ENCODE measurements around the gene C10orf90.

C10orf90 gene

DNA sequence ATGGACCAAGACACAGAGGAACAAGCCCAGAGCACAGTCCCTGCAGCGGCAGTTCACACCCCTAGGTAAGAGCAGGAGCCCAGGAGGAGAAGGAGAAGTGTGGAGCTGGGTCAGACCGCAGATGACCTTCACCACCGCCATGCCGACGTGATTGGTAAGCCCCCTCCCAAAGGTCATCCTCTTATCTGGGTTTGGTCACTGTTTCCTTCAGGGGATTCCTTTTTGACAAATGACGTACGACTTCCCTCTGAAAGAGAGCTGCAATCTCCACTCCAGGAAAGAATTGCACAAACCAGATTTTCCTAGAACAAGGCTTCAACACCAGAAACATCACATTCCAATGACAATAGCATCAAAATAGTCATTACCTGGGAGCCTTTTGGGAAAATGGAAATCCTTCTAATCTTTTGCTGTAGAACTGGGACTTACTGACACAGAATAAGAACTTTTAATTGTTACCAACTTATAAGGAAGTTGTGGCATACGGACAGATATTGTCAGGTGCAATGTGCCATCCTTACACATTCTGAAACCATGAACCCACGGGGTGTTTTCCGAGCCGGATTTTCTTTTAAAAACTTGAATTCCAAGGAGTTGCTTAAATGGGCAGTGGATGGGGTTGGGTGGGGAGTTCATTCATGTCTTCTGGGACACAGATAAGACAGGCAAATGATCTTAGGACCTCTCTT, 261.4 kb downstream of the C10orf90 start:
- Histone ChIP-seq H3K36me3 (ENCODE audit: control insufficient read depth, insufficient read depth, low read length) (no peaks in the 10 kb centered on the region), H3K27ac (ENCODE audit: insufficient read depth, low read length, poor library complexity, severe bottlenecking) (no peak overlapping the region), H3K27me3 (replicated peaks; ENCODE audit: control insufficient read depth, insufficient read depth, low read length, poor library complexity, severe bottlenecking) (no peaks in the 10 kb centered on the region), H3K9me3 (ENCODE audit: control insufficient read depth, low read length) (no peaks in the 10 kb centered on the region), H3K4me3 (ENCODE audit: insufficient read depth, low read depth, low read length, poor library complexity, severe bottlenecking) (no peak overlapping the region), H3K4me1 (ENCODE audit: control insufficient read depth, insufficient read depth, low read length, poor library complexity, severe bottlenecking) (no peaks in the 10 kb centered on the region)
- DNase-seq: no peak

DNA sequence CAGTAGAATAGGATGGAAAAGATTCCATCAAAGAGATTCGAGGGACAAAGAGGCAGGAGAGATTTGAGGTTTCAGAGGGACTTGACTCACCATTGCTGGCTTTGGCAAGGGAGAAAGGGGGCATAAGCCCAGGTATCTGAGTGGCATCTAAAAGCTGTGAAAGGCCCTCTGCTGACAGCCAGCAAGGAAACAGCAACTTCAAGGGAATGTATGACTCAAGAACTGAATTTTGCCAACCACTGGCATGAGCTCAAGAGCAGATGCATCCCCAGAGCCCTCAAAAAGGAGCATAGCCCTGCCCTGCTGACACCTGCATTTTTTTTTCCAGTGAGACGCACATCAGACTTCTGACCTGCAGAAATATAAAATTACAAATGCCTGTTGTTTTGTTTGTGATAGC, 262.7 kb downstream of the C10orf90 start:
- H3K36me3 ChIP-seq (ENCODE audit: control insufficient read depth, insufficient read depth, low read length): no peaks in the 10 kb centered on the region
- no peak overlapping the region for H3K4me3 ChIP-seq (ENCODE audit: insufficient read depth, low read depth, low read length, poor library complexity, severe bottlenecking)
- H3K9me3 ChIP-seq (ENCODE audit: control insufficient read depth, low read length): no peaks in the 10 kb centered on the region
- H3K27ac ChIP-seq (ENCODE audit: insufficient read depth, low read length, poor library complexity, severe bottlenecking): no peak overlapping the region
- no peaks in the 10 kb centered on the region for H3K27me3 ChIP-seq (replicated peaks; ENCODE audit: control insufficient read depth, insufficient read depth, low read length, poor library complexity, severe bottlenecking)
- no peak for DNase-seq
- H3K4me1 ChIP-seq (ENCODE audit: control insufficient read depth, insufficient read depth, low read length, poor library complexity, severe bottlenecking): no peaks in the 10 kb centered on the region

DNA sequence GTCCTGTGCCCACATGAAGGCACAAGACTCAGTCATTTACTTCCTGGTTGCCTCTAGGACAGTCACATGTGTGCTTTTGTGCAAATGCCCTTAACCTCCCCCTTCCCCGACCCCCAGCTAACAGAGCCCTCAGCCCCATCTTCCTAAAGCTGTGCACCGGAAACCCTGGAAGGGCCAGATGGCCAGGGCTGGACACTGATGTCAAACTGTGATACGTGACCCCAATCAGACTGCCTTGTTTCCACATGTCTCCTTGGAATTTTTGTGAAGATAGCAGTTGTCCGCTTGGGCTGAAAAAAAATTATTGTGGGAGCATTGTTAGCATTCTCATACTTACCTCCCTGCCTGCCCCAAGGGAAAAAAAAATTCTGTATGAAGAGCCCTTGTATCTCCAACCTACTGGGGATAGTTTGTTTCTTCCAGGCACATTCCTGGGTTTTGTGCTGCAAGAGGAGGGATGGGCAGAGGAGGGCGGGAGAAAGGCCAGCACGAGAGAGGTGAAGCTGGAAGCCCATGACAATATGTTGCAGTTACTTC, 265.2 kb downstream of the C10orf90 start:
- Histone ChIP-seq H3K36me3 (ENCODE audit: control insufficient read depth, insufficient read depth, low read length) (no peaks in the 10 kb centered on the region), H3K27me3 (replicated peaks; ENCODE audit: control insufficient read depth, insufficient read depth, low read length, poor library complexity, severe bottlenecking) (no peaks in the 10 kb centered on the region), H3K4me1 (ENCODE audit: control insufficient read depth, insufficient read depth, low read length, poor library complexity, severe bottlenecking) (no peaks in the 10 kb centered on the region), H3K27ac (ENCODE audit: insufficient read depth, low read length, poor library complexity, severe bottlenecking) (no peak overlapping the region), H3K4me3 (ENCODE audit: insufficient read depth, low read depth, low read length, poor library complexity, severe bottlenecking) (no peak overlapping the region), H3K9me3 (ENCODE audit: control insufficient read depth, low read length) (no peaks in the 10 kb centered on the region)
- DNase-seq: no peak

DNA sequence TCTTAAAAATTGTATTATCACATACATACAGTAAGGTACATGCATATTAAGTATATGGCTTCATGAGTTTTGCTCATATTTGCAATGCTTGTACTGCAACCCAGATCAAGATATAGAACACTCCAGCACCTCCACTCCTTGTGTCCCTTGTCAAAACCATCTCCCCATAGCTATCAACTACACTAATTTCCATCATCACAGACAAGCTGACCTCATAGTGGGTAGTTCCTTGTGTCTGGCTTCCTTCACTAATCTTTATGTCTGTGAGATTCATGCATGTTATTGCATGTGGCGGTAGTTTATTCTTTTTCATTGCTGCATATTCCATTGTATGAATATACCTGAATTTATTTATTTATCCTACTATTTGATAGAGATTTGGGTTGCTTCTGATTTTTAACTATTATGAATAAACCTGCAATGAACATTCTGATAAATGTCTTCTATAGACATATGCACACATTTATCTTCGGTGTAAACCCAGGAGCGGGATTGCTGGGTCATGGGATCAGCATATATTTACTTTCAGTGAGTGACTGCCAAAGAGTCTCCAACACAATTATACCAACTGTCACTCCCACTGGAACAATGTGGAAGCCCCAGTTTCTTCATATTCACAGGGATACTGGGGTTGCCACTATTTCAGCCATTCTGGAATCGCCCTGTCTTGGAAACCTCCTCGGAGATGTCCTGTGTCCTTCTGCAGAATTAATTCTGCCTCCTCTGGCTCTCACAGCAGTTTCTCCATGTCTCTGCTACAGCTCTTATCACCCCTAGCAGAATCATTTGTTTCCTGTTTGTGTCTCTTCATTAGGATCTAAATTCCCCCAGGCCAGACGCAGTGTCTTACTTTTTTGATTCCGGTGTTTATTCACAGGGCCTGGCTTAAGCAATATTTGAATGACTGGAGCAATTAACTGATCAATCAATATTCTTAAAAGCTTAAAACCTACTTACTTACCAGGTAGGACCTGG, 267.5 kb downstream of the C10orf90 start:
- H3K9me3 ChIP-seq (ENCODE audit: control insufficient read depth, low read length): no peaks in the 10 kb centered on the region
- H3K27ac ChIP-seq (ENCODE audit: insufficient read depth, low read length, poor library complexity, severe bottlenecking): no peak overlapping the region
- H3K36me3 ChIP-seq (ENCODE audit: control insufficient read depth, insufficient read depth, low read length): no peaks in the 10 kb centered on the region
- no peak for DNase-seq
- no peak overlapping the region for H3K4me3 ChIP-seq (ENCODE audit: insufficient read depth, low read depth, low read length, poor library complexity, severe bottlenecking)
- H3K4me1 ChIP-seq (ENCODE audit: control insufficient read depth, insufficient read depth, low read length, poor library complexity, severe bottlenecking): no peaks in the 10 kb centered on the region
- no peaks in the 10 kb centered on the region for H3K27me3 ChIP-seq (replicated peaks; ENCODE audit: control insufficient read depth, insufficient read depth, low read length, poor library complexity, severe bottlenecking)

DNA sequence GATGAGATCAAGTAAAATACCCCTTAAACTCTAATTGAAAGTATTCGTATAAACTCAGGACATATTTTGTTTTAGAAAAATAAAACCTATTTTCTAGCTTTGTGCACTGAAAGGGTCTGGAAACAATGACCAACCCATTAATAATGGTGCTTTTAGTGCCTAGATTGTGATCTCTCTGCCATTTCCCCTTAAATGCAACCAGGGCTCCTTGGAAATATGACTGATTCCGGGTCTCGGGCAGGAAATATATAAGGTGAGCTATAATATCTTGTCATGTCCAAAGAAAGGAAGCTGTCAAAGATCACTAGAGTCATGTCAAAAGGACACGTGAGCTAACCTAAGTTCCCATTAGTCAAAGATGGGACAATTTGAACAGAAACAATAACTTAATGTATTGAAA, 269.9 kb downstream of the C10orf90 start:
- DNase-seq: no peak
- H3K4me3 ChIP-seq (ENCODE audit: insufficient read depth, low read depth, low read length, poor library complexity, severe bottlenecking): no peak overlapping the region
- H3K4me1 ChIP-seq (ENCODE audit: control insufficient read depth, insufficient read depth, low read length, poor library complexity, severe bottlenecking): no peaks in the 10 kb centered on the region
- no peaks in the 10 kb centered on the region for H3K36me3 ChIP-seq (ENCODE audit: control insufficient read depth, insufficient read depth, low read length)
- no peak overlapping the region for H3K27ac ChIP-seq (ENCODE audit: insufficient read depth, low read length, poor library complexity, severe bottlenecking)
- H3K27me3 ChIP-seq (replicated peaks; ENCODE audit: control insufficient read depth, insufficient read depth, low read length, poor library complexity, severe bottlenecking): no peaks in the 10 kb centered on the region
- H3K9me3 ChIP-seq (ENCODE audit: control insufficient read depth, low read length): no peaks in the 10 kb centered on the region

DNA sequence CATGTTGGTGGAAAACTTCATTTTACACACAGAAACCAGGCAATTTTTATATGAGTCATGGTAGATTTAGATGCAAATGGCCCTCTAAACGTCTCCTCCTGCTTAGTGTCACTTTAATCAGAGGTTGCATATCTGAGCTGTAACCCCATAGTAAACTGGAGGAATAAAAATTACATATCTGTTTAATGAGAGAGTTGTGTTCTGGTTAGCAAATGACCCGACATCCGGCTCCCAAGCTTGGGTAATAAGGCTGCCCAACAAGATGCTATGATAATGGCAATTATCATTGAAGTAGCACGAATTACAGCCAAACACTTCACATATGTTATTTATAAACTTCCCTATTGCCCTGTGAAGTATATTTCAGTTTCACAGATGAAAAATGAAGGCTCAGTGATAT, 271.6 kb downstream of the C10orf90 start:
- no peak for DNase-seq

DNA sequence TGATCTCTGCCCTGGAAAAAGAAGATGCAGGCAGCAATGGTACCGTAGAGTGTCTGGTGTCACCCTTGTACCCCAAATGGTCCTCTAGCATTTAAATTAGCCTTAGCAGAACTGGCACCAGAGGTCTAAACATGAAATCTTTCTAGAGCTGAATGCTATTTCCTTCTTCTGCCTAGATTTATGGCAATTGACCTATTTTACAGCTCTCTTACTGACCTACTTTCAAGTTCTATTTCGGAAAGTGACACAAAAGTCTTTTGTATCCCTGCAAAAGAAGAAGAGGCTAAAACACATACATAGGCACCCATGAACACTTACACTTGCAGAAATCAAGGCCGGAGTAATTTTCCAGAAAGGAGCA, 272.1 kb downstream of the C10orf90 start:
- H3K27ac ChIP-seq (ENCODE audit: insufficient read depth, low read length, poor library complexity, severe bottlenecking): no peak overlapping the region

More for the DNA sequence above, 271.6 kb downstream of the C10orf90 start:
- H3K4me3 ChIP-seq (ENCODE audit: insufficient read depth, low read depth, low read length, poor library complexity, severe bottlenecking): no peak overlapping the region
- H3K36me3 ChIP-seq (ENCODE audit: control insufficient read depth, insufficient read depth, low read length): no peaks in the 10 kb centered on the region
- no peaks in the 10 kb centered on the region for H3K4me1 ChIP-seq (ENCODE audit: control insufficient read depth, insufficient read depth, low read length, poor library complexity, severe bottlenecking)
- no peak overlapping the region for H3K27ac ChIP-seq (ENCODE audit: insufficient read depth, low read length, poor library complexity, severe bottlenecking)
- H3K9me3 ChIP-seq (ENCODE audit: control insufficient read depth, low read length): no peaks in the 10 kb centered on the region
- no peaks in the 10 kb centered on the region for H3K27me3 ChIP-seq (replicated peaks; ENCODE audit: control insufficient read depth, insufficient read depth, low read length, poor library complexity, severe bottlenecking)

DNA sequence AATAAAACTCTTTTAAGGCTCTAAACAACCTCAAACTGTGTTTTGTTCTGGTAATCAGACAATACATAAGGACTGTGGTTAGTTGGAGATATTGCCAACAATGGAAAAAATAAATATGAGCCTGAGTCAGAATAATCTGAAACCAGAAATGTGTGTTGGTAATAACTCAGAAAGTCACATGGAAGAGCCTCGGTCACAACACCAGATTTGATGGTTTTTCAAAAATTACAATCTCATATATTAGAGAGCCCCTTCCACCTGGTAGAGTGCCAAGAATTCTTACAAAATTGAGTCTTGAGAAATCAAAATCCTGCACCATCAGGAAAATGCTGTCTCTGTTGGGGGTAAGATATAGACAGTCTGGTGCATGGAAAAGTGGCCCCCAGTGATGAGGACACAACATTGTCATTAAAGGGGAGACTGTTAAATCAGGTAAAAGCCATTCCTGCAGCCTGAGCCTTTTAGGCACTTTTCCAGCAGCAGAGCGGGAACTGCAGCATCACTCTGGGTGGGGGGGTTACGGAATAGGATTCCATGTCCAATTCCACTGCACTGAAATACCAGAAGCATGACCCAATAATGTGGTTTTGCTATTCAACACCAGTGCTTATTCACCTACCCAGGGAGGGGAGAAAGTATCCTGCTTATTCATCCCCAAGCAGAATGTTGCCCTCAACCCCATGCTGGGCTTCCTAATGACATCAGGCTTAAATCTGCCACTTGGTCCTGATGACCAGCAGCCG, 272.7 kb downstream of the C10orf90 start:
- no peak for DNase-seq
- no peaks in the 10 kb centered on the region for H3K27me3 ChIP-seq (replicated peaks; ENCODE audit: control insufficient read depth, insufficient read depth, low read length, poor library complexity, severe bottlenecking)
- H3K4me3 ChIP-seq (ENCODE audit: insufficient read depth, low read depth, low read length, poor library complexity, severe bottlenecking): no peak overlapping the region
- no peak overlapping the region for H3K27ac ChIP-seq (ENCODE audit: insufficient read depth, low read length, poor library complexity, severe bottlenecking)
- no peaks in the 10 kb centered on the region for H3K36me3 ChIP-seq (ENCODE audit: control insufficient read depth, insufficient read depth, low read length)
- no peaks in the 10 kb centered on the region for H3K4me1 ChIP-seq (ENCODE audit: control insufficient read depth, insufficient read depth, low read length, poor library complexity, severe bottlenecking)
- H3K9me3 ChIP-seq (ENCODE audit: control insufficient read depth, low read length): no peaks in the 10 kb centered on the region

More for the DNA sequence above, 272.1 kb downstream of the C10orf90 start:
- no peaks in the 10 kb centered on the region for H3K36me3 ChIP-seq (ENCODE audit: control insufficient read depth, insufficient read depth, low read length)
- no peaks in the 10 kb centered on the region for H3K9me3 ChIP-seq (ENCODE audit: control insufficient read depth, low read length)
- H3K4me1 ChIP-seq (ENCODE audit: control insufficient read depth, insufficient read depth, low read length, poor library complexity, severe bottlenecking): no peaks in the 10 kb centered on the region
- no peak overlapping the region for H3K4me3 ChIP-seq (ENCODE audit: insufficient read depth, low read depth, low read length, poor library complexity, severe bottlenecking)
- DNase-seq: no peak
- H3K27me3 ChIP-seq (replicated peaks; ENCODE audit: control insufficient read depth, insufficient read depth, low read length, poor library complexity, severe bottlenecking): no peaks in the 10 kb centered on the region

DNA sequence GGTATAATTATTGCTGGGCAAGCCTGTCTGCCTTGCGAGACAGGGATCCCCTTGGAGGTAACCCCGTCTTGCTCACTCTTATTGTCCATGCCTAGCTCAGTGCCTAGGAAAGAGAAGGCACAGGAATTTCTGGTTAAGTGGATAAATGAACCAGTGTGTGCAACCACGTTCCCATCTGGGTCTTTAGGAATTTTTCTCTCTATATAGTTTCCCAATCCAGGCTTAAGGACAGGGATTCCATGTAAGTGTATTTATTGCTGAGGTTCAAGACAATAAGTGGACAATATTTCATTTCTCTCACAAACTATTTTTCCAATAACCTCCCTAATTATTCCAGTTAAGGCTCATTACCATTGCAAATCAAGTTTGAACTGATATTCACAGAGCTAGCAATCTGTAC, 273.3 kb downstream of the C10orf90 start:
- H3K4me1 ChIP-seq (ENCODE audit: control insufficient read depth, insufficient read depth, low read length, poor library complexity, severe bottlenecking): no peaks in the 10 kb centered on the region
- H3K27ac ChIP-seq (ENCODE audit: insufficient read depth, low read length, poor library complexity, severe bottlenecking): no peak overlapping the region
- H3K9me3 ChIP-seq (ENCODE audit: control insufficient read depth, low read length): no peaks in the 10 kb centered on the region
- DNase-seq: no peak
- no peaks in the 10 kb centered on the region for H3K27me3 ChIP-seq (replicated peaks; ENCODE audit: control insufficient read depth, insufficient read depth, low read length, poor library complexity, severe bottlenecking)
- no peaks in the 10 kb centered on the region for H3K36me3 ChIP-seq (ENCODE audit: control insufficient read depth, insufficient read depth, low read length)
- H3K4me3 ChIP-seq (ENCODE audit: insufficient read depth, low read depth, low read length, poor library complexity, severe bottlenecking): no peak overlapping the region

Data from effector memory CD4-positive, alpha-beta T cell (primary cell).